Endothelial cell of umbilical vein (primary cell): Measurements from ENCODE around the gene SMAD2.

Experiments used
- EZH2 ChIP-seq: IDR thresholded peaks from 2 replicates; pipeline ENCODE4 v1.6.1; 2012; ENCODE audit warnings: borderline replicate concordance, low read depth, mild to moderate bottlenecking, moderate library complexity, low read length, inconsistent platforms; ENCODE audit not compliant: severe bottlenecking
- FOS ChIP-seq: IDR thresholded peaks from 2 replicates; pipeline ENCODE4 v1.6.1; 2011; ENCODE audit warnings: mild to moderate bottlenecking, low read length, moderate library complexity, borderline replicate concordance; ENCODE audit not compliant: insufficient read depth
- POLR2A ChIP-seq: IDR thresholded peaks from 2 replicates; pipeline ENCODE4 v1.6.1; 2012; ENCODE audit warnings: low read depth, mild to moderate bottlenecking, control low read depth, low read length
- POLR2AphosphoS5 ChIP-seq: IDR thresholded peaks from 2 replicates; pipeline ENCODE4 v1.6.1; 2012; ENCODE audit warnings: low read depth, mild to moderate bottlenecking, control low read depth, low read length, moderate library complexity; ENCODE audit not compliant: insufficient read depth
- TF ChIP-seq, protein P1 (sequence below), 2 donors: IDR thresholded peaks; 1 replicate in 1 of 2; 2 replicates in 1 of 2; pipeline ENCODE4 v1.5.1; 2011; ENCODE audit warnings: low read length in 2 of 2, mild to moderate bottlenecking in 2 of 2, moderate library complexity in 2 of 2, control low read depth in 1 of 2, inconsistent platforms in 1 of 2, low read depth in 1 of 2; ENCODE audit not compliant: insufficient read depth in 1 of 2; ENCODE audit errors: extremely low read depth in 1 of 2

DNA sequence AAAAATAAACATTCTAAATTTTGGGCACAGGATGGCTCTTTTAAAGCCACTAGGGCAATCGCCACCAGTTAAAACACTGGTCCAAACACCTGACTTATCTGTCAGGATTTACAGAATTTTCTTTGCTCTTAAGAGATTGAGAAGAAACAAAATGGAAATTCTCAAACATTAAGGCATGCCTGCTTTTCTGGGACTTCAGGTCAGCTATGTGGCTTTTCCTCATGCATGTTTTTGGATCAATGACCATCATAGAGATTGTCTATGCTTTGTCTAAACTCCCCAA is 112.7 kb downstream of the SMAD2 start:
- TF ChIP-seq POLR2AphosphoS5 (no peak), POLR2A (no peak), EZH2 (no peak), FOS (no peak)
- TF ChIP-seq, protein P1, sequence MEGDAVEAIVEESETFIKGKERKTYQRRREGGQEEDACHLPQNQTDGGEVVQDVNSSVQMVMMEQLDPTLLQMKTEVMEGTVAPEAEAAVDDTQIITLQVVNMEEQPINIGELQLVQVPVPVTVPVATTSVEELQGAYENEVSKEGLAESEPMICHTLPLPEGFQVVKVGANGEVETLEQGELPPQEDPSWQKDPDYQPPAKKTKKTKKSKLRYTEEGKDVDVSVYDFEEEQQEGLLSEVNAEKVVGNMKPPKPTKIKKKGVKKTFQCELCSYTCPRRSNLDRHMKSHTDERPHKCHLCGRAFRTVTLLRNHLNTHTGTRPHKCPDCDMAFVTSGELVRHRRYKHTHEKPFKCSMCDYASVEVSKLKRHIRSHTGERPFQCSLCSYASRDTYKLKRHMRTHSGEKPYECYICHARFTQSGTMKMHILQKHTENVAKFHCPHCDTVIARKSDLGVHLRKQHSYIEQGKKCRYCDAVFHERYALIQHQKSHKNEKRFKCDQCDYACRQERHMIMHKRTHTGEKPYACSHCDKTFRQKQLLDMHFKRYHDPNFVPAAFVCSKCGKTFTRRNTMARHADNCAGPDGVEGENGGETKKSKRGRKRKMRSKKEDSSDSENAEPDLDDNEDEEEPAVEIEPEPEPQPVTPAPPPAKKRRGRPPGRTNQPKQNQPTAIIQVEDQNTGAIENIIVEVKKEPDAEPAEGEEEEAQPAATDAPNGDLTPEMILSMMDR (IDR thresholded peaks at IDR 0.05; ENCODE audit: extremely low read depth in 1 of 2, insufficient read depth in 1 of 2, low read depth in 1 of 2, low read length in 2 of 2) = no peak
